HG03378 (cell line): ENCODE data around the gene FUT1.

Experiments
- ATAC-seq: cut with Tn5 transposase; IDR thresholded peaks from one replicate; pipeline ENCODE4 v1.9.1; 2021; ENCODE audit warnings: mild to moderate bottlenecking, moderate library complexity; ENCODE audit not compliant: unreplicated experiment

FUT1 gene

GRCh38 chr19:48741129-48741999 lies 11.1 kb downstream of the FUT1 start:
- no peak for ATAC-seq

GRCh38 chr19:48740164-48740972 lies 12.1 kb downstream of the FUT1 start, which contains the start of gene RASIP1:
Gene RASIP1, minus strand, starts transcription at chr19:48740610. Its CDS starts 328 bp downstream, at chr19:48740282.
- ATAC-seq = no peak

GRCh38 chr19:48739404-48740163 lies 12.9 kb downstream of the FUT1 start:
- ATAC-seq = no peak

GRCh38 chr19:48738557-48739403 lies 13.7 kb downstream of the FUT1 start:
- no peak for ATAC-seq

- no peak for ATAC-seq
These were observed 15.0 kb downstream of the FUT1 start for GRCh38 chr19:48737360-48737998.

GRCh38 chr19:48735031-48735615 lies 17.3 kb downstream of the FUT1 start:
- ATAC-seq = no peak

GRCh38 chr19:48734625-48735024 lies 17.8 kb downstream of the FUT1 start:
- no peak for ATAC-seq

GRCh38 chr19:48731452-48731851 lies 21.0 kb downstream of the FUT1 start:
- ATAC-seq = no peak

- ATAC-seq = no peak
These were observed 23.4 kb downstream of the FUT1 start for GRCh38 chr19:48728911-48729664.

- ATAC-seq = no peak
These were observed 25.9 kb downstream of the FUT1 start for GRCh38 chr19:48726556-48726955.

- no peak for ATAC-seq
These were observed 27.4 kb downstream of the FUT1 start for GRCh38 chr19:48724796-48725753.

- ATAC-seq = no peak
These were observed 30.2 kb downstream of the FUT1 start for GRCh38 chr19:48722196-48722708.

- peak; percentile 79 for ATAC-seq
These were observed 31.7 kb downstream of the FUT1 start for GRCh38 chr19:48720613-48721296.

GRCh38 chr19:48720251-48720612 lies 32.2 kb downstream of the FUT1 start:
- ATAC-seq = no peak

- ATAC-seq = no peak
These were observed 32.9 kb downstream of the FUT1 start, which contains the start of gene MAMSTR for GRCh38 chr19:48719263-48720171. Gene MAMSTR, minus strand, starts transcription at chr19:48719725. Its CDS starts 694 bp downstream, at chr19:48719031.
